HG03097 (cell line): ENCODE results near the gene MSL1.

Source experiments
- ATAC-seq: cut with Tn5 transposase; IDR thresholded peaks from one replicate; pipeline ENCODE4 v1.9.1; 2021; ENCODE audit not compliant: unreplicated experiment, low FRiP score

The MSL1 gene

DNA sequence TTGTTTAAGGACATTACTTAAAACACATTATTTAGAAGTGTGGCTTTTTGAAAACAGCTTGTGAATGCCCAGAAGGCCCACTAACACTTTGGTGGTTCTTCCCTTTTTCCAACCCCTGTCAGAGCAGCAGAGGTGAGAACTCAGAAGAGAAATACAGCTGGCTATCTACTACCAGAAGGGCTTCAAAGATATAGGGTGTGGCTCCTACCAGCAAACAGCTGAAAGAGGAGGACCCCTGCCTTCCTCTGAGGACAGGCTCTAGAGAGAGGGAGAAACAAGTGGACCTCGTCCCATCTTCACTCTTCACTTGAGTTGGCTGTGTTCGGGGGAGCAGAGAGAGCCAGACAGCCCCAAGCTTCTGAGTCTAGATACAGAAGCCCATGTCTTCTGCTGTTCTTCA, 48.6 kb downstream of the MSL1 start:
- ATAC-seq = no peak

DNA sequence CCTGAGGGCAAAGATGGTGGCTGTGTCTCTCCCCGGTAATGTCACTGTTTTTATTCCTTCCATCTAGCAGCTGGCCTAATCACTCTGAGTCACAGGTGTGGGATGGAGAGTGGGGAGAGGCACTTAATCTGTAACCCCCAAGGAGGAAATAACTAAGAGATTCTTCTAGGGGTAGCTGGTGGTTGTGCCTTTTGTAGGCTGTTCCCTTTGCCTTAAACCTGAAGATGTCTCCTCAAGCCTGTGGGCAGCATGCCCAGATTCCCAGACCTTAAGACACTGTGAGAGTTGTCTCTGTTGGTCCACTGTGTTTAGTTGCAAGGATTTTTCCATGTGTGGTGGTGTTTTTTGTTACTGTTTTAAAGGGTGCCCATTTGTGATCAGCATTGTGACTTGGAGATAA, 50.0 kb downstream of the MSL1 start:
- ATAC-seq = no peak

DNA sequence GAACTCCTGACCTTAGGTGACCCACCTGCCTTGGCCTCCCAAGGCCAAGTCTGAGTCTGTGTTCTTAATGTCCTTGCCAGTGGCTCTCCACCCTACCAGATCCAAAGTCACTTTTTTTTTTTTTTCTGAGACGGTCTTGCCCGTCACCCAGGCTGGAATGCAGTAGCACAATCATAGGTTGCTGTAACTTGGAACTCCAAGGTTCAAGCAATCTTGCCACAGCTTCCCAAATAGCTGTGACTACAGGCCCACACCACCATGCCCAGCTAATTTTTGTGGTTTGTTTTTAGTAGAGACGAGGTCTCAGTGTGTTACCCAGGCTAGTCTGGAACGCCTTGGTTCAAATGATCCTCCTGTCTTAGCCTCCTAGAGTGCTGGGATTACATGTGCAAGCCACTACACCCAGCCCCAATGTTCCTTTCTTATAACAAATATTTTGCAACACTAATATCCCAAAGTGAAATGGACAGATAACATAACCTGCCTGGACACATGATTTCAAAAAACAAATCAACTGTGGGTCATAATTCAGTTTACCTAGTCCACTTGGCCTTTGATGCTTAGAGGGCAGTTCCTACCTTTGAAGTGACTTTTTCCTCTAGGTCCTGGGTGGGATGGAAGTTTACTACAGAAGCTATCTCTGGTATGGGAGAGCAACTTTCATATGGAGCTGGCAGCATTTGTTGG, 51.5 kb downstream of the MSL1 start:
- ATAC-seq = no peak

GRCh38 chr17:40173778-40174135, 52.0 kb downstream of the MSL1 start:
- ATAC-seq = no peak

DNA sequence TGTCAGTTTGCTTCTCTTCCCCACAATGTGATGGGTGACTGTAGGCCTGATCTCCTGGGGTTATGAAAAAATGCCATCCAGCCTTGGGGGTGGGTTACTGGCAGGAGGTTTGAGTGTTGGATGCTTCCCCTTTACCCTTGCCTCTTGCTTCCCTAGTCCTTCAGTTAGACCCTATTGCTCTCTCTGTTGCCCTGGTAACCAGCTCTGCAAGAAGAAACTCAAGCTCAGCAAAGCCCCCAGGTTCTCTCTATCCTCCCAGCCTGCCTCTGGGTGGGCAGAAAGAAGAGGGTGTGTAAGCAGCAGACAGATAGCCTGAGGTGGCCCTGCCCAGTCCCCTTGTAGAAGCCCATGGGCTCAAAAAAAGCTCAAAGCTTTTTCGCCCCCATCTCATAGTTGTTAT, 52.7 kb downstream of the MSL1 start:
- ATAC-seq = no peak

GRCh38 chr17:40175928-40176753, 54.4 kb downstream of the MSL1 start:
- no peak for ATAC-seq

DNA sequence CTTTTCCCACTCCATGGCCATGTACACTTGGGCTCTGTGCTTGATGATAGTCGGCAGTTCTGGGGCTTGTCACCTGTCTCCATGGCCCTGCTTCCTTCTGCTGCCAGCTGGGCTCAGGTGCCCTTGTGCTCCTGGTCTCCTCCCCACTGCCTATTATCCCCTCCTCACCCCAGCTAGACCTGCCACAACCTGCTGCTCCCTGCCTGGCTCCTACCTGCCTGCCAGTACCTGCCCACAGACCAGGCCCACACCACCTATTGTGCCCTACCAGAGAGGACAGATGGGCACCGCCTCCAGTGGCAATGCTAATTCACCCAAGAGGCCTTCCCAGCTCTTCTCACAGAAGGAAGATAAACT, 55.0 kb downstream of the MSL1 start:
- no peak for ATAC-seq

- no peak for ATAC-seq
Observed at GRCh38 chr17:40177275-40177874, 55.6 kb downstream of the MSL1 start, which contains the start of gene RAPGEFL1. Gene RAPGEFL1, plus strand, starts transcription at chr17:40177470. Its CDS starts 392 bp downstream, at chr17:40177862.

- no peak for ATAC-seq
Observed at GRCh38 chr17:40178021-40178601, 56.3 kb downstream of the MSL1 start.

DNA sequence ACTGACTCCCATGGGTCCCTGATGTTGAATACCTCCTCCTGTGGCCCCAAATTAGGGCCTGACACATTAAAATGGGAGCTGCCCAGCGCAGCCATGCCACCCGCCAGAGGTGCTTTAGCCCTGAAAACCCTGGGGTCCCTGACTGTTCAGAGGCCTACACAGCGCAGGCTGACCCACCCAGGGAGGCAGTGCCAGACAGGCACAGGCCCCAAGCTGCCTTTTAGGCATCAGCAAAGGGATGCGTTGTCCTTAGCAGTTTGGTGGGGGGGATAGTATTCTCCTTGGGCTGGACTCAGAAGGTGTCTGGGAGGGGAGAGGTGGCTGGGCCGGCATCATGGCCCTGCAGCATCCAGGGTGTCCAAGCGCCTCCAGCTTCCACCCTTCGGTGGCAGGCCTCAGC, 56.9 kb downstream of the MSL1 start:
- ATAC-seq = no peak

DNA sequence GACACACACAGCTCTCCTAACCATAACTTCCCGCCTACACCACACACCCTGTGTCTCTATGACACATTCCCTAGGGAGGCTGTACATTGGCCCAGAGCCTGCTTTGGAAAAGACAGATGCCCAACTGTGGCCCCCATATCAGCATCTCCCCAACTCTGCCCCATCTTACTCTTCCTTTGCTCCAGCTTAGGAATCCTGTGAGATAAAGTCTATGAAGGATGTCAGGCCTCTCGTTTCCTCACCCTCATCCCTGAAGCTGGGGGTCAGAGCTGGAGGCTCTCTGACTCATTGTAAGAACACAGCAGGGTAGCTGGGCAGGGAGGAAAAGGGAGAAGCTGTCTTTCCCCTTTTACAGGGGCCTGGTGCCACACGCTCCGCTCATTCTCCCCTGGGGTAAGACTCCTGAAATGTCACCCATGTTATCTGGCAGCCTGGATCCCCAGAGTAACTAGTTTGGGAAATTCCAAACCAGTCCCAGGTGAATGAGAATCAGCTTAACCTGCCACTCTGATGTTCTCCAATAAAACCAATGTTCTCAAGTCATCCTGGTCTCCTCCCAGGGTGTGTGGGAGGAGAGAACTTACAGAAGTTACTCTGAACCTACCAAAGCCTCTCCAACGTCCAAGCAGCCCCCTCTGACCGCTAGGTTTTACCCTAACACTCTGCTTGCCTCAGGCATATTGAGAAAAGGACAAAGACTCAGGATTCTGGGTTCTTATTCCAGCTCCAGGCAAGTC, 58.3 kb downstream of the MSL1 start:
- no peak for ATAC-seq

DNA sequence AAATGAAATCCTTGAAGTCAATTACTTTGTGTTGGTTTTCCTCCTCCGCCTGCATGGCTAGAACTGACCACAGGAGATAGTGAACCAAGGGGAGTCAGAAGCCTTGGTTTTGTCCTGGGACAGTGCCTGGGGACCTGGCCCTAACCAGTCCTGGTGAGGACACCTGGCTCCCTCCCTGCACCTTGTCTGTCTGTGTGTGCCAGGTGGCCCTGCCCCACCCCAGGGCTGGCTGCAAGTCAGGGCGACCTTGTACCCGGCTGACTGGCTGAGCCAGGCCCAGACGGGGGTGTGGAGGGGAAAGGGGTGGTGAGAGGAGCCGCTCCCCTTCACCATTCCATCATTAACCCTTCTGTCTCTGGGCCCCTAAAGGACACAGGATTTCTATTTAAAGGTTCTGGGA, 58.9 kb downstream of the MSL1 start:
- ATAC-seq = no peak

DNA sequence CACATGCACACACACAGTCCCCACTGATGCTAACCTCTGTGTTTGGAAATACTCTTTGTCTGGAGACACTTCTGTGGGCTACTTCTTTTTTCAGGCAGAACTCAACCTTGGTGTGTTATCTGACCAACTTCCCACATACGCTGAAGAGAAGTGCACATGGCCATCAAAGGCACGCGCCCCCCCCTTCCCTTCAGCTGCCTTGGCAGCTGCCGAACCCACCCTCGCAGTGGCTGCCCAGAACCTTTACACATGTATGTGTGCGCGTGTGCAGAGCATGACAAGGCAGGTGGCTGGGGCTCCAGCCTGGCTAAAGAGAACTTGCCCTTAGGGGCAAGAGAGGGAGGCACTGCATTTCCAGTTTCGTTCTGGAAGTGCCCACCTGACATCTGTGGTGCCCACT, 59.4 kb downstream of the MSL1 start:
- ATAC-seq = no peak

DNA sequence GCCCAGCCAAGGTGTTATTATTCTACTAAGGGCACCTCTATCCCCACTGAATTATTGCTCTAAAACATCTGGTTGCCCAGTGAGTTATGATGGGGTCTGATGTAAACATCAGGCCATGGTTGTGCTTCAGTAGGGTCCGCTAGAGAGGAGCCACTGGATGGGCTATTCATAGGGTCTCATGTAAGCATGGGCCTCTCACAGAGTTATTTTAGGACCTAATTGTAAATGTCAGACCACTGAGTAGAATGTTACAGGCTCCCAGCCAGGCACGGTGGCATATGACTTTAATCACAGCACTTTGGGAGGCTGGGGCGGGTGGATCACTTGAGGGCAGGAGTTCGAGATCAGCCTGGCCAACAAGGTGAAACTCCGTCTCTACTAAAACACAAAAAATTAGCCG, 60.8 kb downstream of the MSL1 start:
- no peak for ATAC-seq
